IPS-11a (cell line): ENCODE results near the gene SLC12A3.
"Not testable (repeated sequence)": the region's sequence is repeated elsewhere in the genome, so short reads cannot be mapped to it uniquely, and the experiment has no call there.

Experiments used
- H3K4me3 ChIP-seq: one replicate; pipeline ENCODE4 v1.5.1; 2013; ENCODE audit warnings: low read depth, low read length, control low read depth

The SLC12A3 gene

DNA sequence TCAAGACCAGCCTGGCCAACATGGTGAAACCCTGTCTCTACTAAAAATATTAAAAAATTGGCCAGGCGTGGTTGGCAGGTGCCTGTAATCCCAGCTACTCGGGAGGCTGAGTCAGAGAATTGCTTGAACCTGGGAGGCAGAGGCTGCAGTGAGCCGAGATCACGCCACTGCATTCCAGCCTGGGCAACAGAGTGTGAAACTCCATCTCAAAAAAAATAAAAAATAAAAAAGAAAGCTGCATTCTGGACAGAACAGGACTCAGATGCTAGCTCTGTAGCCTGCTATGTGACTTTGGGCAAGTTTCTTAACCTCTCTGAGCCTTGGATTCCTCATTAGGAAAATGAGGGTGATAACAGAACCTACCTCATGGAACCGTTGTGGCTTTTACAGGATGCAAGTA, 3.8 kb downstream of the SLC12A3 start:
- not testable (repeated sequence) for H3K4me3 ChIP-seq

DNA sequence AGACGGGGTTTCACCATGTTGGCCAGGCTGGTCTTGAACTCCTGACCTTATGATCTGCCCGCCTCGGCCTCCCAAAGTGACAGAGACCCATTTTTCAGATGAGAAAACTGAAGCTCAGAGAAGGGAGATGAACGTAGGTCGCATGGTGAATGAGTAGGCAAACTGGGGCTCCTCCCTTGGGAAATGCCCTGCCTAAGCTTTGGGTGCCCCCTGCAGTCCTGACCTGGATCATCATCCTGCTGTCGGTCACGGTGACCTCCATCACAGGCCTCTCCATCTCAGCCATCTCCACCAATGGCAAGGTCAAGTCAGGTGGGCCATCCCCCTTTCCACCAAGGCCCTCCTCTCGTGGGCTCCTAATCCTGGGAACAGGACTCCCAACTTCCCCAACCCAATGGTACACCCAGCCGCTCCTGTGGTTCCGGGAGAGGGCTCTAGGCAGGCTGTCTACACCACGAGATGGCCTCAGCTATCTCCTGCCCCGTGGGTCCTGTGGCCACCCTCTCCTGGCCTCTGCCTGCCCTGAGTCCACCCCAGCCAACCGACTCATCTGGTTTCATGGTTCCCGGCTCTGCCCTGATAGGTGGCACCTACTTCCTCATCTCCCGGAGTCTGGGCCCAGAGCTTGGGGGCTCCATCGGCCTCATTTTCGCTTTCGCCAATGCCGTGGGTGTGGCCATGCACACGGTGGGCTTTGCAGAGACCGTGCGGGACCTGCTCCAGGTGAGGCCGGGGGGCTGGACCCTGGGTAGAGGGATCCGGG, 4.7 kb downstream of the SLC12A3 start:
- H3K4me3 ChIP-seq, result no peak overlapping the region

DNA sequence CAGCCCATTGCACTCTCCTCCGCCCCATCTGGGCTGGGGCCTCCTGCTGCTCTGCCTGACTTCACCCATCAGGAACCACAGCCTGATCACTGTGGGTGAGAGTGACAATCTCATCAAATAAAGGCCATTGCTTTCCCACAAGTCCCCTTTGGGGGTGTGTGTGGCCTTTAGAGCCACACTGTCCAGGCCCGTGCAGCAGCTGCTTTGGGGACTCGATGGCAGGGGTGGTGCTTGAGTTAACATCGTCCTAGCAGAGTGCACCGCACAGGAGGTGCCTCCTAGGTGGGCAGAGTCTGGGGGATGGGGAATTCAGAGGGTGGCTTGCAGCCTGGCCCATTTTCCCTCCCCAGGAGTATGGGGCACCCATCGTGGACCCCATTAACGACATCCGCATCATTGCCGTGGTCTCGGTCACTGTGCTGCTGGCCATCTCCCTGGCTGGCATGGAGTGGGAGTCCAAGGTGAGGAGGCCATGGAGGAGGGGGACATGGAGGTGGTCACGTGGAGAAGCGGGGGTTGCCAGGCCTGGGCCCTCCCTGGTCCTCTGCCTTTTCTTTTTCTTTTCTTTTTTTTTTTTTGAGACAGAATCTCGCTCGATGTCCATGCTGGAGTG, 5.4 kb downstream of the SLC12A3 start:
- H3K4me3 ChIP-seq, result no peak overlapping the region

DNA sequence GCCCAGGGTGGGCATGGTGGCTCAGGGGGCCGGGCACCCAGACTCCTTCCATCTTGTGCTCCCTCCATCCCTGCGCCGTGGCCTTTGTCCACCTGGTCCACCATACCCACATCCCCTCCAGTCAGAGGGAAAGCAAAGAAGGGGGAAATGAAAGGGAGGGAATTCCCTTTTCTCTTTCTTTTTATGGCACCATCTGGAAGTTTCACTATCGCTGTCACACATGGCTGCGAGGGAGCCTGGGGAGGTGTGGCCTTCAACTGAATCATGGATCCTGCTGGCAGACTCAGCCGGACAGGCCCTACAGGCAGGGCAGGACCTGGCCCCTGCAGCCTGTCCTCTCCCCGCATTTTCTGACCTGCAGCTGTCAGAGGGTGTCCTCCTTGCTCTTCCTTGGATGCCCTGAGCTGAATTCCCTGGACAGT, 6.2 kb downstream of the SLC12A3 start:
- H3K4me3 ChIP-seq, result no peak overlapping the region

DNA sequence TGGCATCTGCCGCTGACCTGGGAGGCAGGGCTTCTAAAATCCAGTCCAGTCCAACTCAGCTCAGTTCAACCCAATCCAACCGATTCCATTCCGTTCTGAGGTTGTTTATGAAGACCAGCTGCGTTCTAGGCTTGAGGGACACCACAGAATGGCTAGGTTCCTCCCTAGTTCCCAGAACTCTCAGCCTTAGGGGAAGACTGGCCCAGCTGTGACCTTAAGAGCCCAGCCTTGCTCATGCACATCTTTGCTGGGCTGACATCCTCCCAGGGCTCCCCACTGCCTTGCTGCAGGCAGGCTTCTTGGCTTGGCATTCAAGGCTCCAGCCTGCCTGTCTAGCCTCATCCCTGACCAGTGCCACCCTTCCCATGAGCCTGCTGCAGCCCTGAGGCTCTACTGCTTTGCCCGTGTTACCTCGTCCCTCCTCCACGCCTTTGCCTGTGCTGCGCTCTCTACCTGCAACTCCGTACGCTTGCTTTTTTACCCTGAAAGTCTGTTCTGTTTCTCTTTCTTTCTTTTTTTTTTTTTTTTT, 7.9 kb downstream of the SLC12A3 start:
- no peak overlapping the region for H3K4me3 ChIP-seq

DNA sequence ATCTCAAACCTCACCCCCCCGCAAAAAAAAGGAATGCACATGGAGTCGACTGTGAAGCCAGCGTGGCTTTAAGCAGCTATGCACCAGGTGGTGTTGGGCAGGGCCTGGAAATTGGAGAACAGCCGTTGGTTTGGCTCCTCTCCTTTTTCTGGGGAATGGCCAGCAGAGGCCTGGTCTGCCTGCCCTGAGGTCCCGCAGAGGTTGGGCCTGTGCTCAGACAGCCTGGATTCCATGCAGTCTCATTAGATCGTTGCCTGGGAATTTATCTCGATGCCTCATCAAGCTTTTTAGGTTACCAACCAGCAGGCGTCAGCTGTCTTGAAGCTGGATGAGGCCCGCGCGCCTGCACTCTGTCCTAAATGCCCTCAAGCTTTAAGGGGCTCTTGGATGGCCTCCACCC, 9.8 kb downstream of the SLC12A3 start:
- no peak overlapping the region for H3K4me3 ChIP-seq

- H3K4me3 ChIP-seq, result no peak overlapping the region
Observed at GRCh38 chr16:56876048-56876447, 11.0 kb downstream of the SLC12A3 start.

DNA sequence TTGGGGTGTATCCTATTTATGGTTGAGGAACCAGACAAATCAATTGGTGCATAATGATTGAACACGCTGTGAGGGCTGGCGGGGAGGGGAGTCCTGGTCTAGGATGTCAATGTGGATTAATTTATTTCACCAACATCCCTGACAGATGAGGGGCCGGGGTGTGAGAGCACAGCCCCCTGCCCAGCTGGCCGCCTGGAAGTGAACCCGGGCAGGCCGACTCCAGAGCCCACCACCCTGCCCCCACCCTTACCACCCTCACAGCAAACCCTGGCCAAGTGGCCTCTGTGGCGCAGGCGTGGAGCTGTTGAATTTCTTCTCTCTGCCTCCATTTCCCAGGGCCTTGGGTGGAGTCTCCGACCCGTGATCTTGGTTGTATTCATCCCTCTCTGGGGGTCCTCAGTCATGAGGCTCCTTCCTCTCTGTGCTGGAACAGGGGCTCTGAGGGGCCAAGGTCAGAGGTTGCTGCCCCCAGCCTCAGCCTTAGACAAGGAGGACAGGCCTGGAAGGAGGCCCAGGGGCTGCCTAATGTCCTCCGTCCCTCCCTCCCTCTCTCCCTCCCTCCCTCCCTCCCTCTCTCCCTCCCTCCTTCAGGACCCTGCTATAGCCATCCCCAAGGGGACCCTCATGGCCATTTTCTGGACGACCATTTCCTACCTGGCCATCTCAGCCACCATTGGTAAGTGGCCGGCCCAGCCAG, 12.6 kb downstream of the SLC12A3 start:
- no peak overlapping the region for H3K4me3 ChIP-seq

- H3K4me3 ChIP-seq, result no peak overlapping the region
Observed at GRCh38 chr16:56878282-56878854, 13.4 kb downstream of the SLC12A3 start.

GRCh38 chr16:56879276-56879675, 14.3 kb downstream of the SLC12A3 start:
- H3K4me3 ChIP-seq, result no peak overlapping the region

- no peak overlapping the region for H3K4me3 ChIP-seq
Observed at GRCh38 chr16:56880176-56880575, 15.2 kb downstream of the SLC12A3 start.

GRCh38 chr16:56880685-56881084, 15.7 kb downstream of the SLC12A3 start:
- no peak overlapping the region for H3K4me3 ChIP-seq

GRCh38 chr16:56882077-56882800, 17.2 kb downstream of the SLC12A3 start:
- H3K4me3 ChIP-seq, result no peak overlapping the region

- H3K4me3 ChIP-seq, result no peak overlapping the region
Observed at GRCh38 chr16:56883586-56883985, 18.6 kb downstream of the SLC12A3 start.

DNA sequence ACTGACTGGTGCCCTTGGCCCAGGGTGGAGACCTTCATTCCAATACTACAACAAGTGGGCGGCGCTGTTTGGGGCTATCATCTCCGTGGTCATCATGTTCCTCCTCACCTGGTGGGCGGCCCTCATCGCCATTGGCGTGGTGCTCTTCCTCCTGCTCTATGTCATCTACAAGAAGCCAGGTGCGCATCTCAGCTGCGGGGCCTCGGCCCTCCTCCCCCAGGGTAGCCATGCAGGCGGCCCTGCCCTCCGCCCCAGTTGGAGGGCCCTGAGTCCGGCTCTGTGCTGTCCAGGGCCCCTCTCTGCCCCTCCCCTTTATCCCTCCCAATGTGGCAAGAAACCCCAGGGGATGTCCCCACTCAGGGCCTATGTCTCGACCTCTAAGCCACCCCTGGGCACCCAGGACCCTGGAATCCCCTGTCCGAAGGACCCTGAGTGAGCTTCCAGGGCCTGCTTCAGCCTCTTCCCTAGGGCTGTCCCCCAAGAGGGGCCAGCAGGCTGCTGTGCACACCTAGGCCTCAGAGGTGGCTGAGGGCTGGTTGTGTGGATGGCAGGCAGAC, 19.1 kb downstream of the SLC12A3 start:
- no peak overlapping the region for H3K4me3 ChIP-seq

GRCh38 chr16:56884929-56885328, 19.9 kb downstream of the SLC12A3 start:
- H3K4me3 ChIP-seq, result not testable (repeated sequence)

DNA sequence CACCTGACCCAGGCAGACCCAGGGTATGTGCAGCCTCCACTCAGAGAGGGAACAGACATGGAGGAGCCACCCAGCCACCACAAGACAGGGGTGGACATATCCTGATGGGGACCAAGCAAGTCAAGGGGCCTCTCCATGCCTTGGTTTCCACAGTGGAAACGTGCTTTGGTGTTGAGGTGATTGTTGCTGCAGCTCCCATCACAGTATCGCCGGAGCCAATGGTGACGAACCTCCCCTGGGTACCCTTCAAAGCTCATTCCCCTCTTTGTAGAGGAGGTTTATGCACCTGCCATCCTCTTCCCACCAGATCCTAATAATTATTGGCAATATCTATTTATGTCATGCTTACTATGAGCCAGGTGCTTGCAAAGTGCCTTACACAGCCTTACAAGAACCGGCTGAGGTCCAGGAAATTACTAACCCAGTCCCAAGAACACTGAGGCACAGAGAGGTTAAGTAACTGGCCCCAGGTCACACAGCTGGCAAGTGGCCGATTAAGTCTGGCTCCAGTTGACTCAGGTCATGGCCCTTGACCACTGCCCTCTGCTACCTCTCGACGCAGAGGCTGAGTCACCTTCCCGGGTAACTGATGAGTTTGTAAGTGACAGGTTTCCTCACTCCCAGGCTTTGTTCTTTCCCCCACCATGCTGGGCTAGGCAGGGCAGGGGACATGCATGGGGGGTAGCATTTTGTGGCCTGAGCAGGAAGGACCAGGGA, 20.6 kb downstream of the SLC12A3 start:
- no peak overlapping the region for H3K4me3 ChIP-seq

DNA sequence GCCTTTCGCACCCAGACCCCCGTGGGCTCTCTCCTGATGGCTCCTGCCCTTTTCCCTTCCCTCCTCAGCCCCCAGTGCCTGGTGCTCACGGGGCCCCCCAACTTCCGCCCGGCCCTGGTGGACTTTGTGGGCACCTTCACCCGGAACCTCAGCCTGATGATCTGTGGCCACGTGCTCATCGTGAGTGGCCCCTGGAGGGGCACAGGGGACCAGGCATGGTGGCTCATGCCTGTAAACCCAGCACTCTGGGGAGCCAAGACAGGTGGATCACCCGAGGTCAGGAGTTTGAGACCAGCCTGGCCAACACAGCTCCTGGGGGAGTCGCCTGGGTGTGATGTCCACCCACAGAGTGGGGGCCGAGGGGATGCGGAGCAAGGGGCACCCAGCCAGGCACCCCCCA, 21.3 kb downstream of the SLC12A3 start:
- no peak overlapping the region for H3K4me3 ChIP-seq

DNA sequence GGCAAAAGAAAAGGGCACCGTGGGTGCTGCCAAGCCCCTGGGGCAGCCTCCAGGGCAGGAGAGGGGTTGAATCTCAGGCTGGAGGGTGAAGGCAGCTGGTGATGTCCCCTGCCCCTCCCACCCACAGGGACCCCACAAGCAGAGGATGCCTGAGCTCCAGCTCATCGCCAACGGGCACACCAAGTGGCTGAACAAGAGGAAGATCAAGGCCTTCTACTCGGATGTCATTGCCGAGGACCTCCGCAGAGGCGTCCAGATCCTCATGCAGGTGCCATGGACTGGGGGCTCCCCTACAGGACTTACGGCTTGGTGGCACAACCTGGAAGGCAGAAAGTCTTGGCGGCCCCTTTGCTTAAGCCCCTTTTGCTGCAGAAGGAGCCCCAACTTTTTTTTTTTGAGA, 21.8 kb downstream of the SLC12A3 start:
- no peak overlapping the region for H3K4me3 ChIP-seq

GRCh38 chr16:56888806-56889205, 23.8 kb downstream of the SLC12A3 start:
- H3K4me3 ChIP-seq, result no peak overlapping the region
